ENCODE measurements around the gene EML5. TPM values are rescaled to one million over a fixed set of nuclear protein-coding genes. Genes with fewer than 3 reads are reported as not detected.

Gene EML5
- total RNA-seq, 1 experiment from 2014 or later: 0.32 TPM

DNA sequence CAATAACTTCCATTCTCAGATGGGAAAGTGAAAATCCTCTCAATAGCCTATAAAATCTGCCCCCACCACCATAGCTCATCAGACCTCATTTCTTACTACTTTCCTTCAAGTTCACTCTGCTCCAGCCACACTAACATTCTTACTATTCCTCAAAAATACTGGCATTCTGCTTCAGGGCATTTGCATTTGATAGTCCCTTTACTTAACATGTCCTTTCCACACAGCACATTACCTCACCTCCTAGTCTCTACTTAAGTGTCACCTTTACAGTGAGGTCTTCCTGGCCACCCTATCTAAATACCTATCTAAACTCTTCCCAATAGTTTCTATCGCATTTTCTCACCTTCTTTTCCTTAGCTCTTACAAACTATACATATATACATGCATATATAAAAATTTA is 6.8 kb downstream of the EML5 start:
- DNase-seq (ENCODE audit: low spot score): no peak
- Histone ChIP-seq H3K36me3 (ENCODE audit: insufficient read depth, low read length, poor library complexity, severe bottlenecking) (no peaks in the 10 kb centered on the region), H3K4me1 (ENCODE audit: insufficient read depth, low read length, poor library complexity, severe bottlenecking) (no peaks in the 10 kb centered on the region), H3K27me3 (replicated peaks; ENCODE audit: insufficient read depth, low read depth, low read length, poor library complexity) (peaks cover 52% of the 10 kb centered on the region), H3K27ac (ENCODE audit: low read depth, low read length, poor library complexity, severe bottlenecking) (no peak overlapping the region), H3K9me3 (ENCODE audit: low read depth, low read length, poor library complexity, severe bottlenecking) (peaks cover 5% of the 10 kb centered on the region), H3K4me3 (ENCODE audit: low read depth, low read length, poor library complexity, severe bottlenecking) (no peak overlapping the region)
- no peak for TF ChIP-seq CTCF (conservative IDR thresholded peaks at IDR 0.05; ENCODE audit: low read depth, low read length)
- TF ChIP-seq EZH2 (IDR thresholded peaks at IDR 0.05; ENCODE audit: borderline replicate concordance, low read depth, low read length, poor library complexity, severe bottlenecking): no peak
- intact Hi-C loops (cut with micrococcal nuclease; ENCODE audit: unreplicated experiment): no loop called here
- POLR2A ChIA-PET (ENCODE audit: low non-redundant PET): no interaction called here
- CTCF ChIA-PET: no interaction called here
- BruUV-seq (replicated peaks): no TSS peak

DNA sequence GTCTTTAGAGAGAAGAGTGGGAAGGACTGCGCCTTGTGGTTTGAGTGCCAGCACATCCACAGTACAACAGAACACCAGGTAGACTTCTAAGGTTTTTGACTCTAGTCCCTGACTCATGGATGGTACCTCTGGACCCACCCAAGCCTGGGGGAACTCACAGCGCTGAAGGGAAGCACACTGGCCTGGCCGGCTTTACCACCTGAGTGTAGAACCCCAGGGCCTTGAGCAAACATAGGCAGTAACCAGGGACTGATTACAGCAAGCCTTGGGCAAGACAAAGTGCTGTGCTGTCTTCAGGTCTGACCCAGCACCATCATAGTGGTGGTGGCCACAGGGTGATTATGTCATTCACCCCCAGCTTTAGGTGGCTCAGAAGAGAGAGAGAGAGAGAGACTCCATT is 17.2 kb downstream of the EML5 start:
- intact Hi-C loops (cut with micrococcal nuclease; ENCODE audit: unreplicated experiment): no loop called here
- no peak overlapping the region for H3K4me3 ChIP-seq (ENCODE audit: low read depth, low read length, poor library complexity, severe bottlenecking)
- H3K9me3 ChIP-seq (ENCODE audit: low read depth, low read length, poor library complexity, severe bottlenecking): no peaks in the 10 kb centered on the region
- H3K27me3 ChIP-seq (replicated peaks; ENCODE audit: insufficient read depth, low read depth, low read length, poor library complexity): peaks cover 27% of the 10 kb centered on the region
- no peak overlapping the region for H3K27ac ChIP-seq (ENCODE audit: low read depth, low read length, poor library complexity, severe bottlenecking)
- no peak for TF ChIP-seq EZH2 (IDR thresholded peaks at IDR 0.05; ENCODE audit: borderline replicate concordance, low read depth, low read length, poor library complexity, severe bottlenecking)
- no peak for TF ChIP-seq CTCF (conservative IDR thresholded peaks at IDR 0.05; ENCODE audit: low read depth, low read length)
- POLR2A ChIA-PET (ENCODE audit: low non-redundant PET): no interaction called here
- no peaks in the 10 kb centered on the region for H3K4me1 ChIP-seq (ENCODE audit: insufficient read depth, low read length, poor library complexity, severe bottlenecking)
- CTCF ChIA-PET: no interaction called here
- no peak for DNase-seq (ENCODE audit: low spot score)
- no peaks in the 10 kb centered on the region for H3K36me3 ChIP-seq (ENCODE audit: insufficient read depth, low read length, poor library complexity, severe bottlenecking)
- no TSS peak for BruUV-seq (replicated peaks)

DNA sequence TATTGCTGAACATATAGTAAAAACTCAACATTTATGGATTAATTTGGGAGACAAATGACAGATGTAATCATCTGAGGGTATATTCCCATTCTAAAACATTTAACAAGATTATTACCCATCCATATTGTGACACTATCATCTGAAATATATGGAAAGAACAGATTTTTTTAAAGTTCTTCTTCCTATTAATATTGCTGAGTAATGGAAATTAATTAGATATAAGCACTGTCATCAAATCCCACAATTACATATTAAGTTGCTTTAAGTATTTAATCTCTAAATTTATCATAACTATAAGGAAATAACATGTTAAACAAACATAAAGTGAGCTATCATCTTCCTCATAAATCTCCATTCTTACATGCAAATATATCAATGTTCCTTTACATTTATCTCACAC is 22.0 kb downstream of the EML5 start:
- TF ChIP-seq EZH2 (IDR thresholded peaks at IDR 0.05; ENCODE audit: borderline replicate concordance, low read depth, low read length, poor library complexity, severe bottlenecking): no peak
- TF ChIP-seq CTCF (conservative IDR thresholded peaks at IDR 0.05; ENCODE audit: low read depth, low read length): no peak
- ChIA-PET CTCF (no interaction called here), POLR2A (ENCODE audit: low non-redundant PET) (no interaction called here)
- Histone ChIP-seq H3K27me3 (replicated peaks; ENCODE audit: insufficient read depth, low read depth, low read length, poor library complexity) (peaks cover 6% of the 10 kb centered on the region), H3K4me3 (ENCODE audit: low read depth, low read length, poor library complexity, severe bottlenecking) (no peak overlapping the region), H3K27ac (ENCODE audit: low read depth, low read length, poor library complexity, severe bottlenecking) (no peak overlapping the region), H3K36me3 (ENCODE audit: insufficient read depth, low read length, poor library complexity, severe bottlenecking) (no peaks in the 10 kb centered on the region), H3K9me3 (ENCODE audit: low read depth, low read length, poor library complexity, severe bottlenecking) (no peaks in the 10 kb centered on the region), H3K4me1 (ENCODE audit: insufficient read depth, low read length, poor library complexity, severe bottlenecking) (no peaks in the 10 kb centered on the region)
- DNase-seq (ENCODE audit: low spot score): no peak
- no TSS peak for BruUV-seq (replicated peaks)
- intact Hi-C loops (cut with micrococcal nuclease; ENCODE audit: unreplicated experiment): no loop called here
